Breast epithelium (tissue), 3 donors: Measurements from ENCODE around the gene SYT2.

Experiments
- POLR2A ChIP-seq: fragments of 450-650 bp; IDR thresholded peaks from one replicate; pipeline ENCODE4 v1.6.1; 2016; ENCODE audit warnings: antibody characterized with exemption, mild to moderate bottlenecking, moderate library complexity
- TF ChIP-seq, protein P1 (sequence below), 3 donors: fragments of 450-650 bp; IDR thresholded peaks; one replicate each; pipeline ENCODE4 v1.5.1; 2016 to 2017; ENCODE audit warnings: antibody characterized with exemption in 3 of 3, mild to moderate bottlenecking in 3 of 3, moderate library complexity in 3 of 3

DNA sequence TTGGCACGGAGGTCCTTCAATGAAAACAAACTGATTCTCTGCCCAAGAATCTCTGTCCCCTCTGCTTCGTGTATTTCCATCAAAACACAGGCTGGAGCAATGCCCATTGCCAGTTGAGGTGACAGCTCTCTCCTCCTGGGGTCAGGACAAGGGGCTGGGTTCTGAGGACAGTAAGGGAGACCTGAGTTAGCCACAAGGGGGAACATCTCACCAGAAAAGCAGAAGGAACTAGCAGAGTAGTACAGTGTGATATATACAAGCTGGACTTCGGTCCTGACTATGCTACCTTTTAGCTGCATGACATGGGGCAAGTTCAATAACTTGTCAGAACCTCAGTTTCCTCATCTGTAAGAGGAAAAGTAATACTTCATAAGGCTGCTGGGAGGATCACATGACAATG is 50.3 kb downstream of the SYT2 start:
- TF ChIP-seq, protein P1, sequence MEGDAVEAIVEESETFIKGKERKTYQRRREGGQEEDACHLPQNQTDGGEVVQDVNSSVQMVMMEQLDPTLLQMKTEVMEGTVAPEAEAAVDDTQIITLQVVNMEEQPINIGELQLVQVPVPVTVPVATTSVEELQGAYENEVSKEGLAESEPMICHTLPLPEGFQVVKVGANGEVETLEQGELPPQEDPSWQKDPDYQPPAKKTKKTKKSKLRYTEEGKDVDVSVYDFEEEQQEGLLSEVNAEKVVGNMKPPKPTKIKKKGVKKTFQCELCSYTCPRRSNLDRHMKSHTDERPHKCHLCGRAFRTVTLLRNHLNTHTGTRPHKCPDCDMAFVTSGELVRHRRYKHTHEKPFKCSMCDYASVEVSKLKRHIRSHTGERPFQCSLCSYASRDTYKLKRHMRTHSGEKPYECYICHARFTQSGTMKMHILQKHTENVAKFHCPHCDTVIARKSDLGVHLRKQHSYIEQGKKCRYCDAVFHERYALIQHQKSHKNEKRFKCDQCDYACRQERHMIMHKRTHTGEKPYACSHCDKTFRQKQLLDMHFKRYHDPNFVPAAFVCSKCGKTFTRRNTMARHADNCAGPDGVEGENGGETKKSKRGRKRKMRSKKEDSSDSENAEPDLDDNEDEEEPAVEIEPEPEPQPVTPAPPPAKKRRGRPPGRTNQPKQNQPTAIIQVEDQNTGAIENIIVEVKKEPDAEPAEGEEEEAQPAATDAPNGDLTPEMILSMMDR (IDR thresholded peaks at IDR 0.05): no peak
- TF ChIP-seq POLR2A: no peak
